Rectal smooth muscle tissue (tissue), 1 donor: ENCODE measurements around the gene RIC8B.

ENCODE experiments used
- H3K27ac ChIP-seq: one replicate; pipeline ENCODE4 v1.7.0; 2013; ENCODE audit warnings: low read depth, low read length, inconsistent platforms
- H3K27me3 ChIP-seq: one replicate; pipeline ENCODE4 v1.7.0; 2013; ENCODE audit warnings: low read length; ENCODE audit not compliant: control insufficient read depth, insufficient read depth
- H3K36me3 ChIP-seq: one replicate; pipeline ENCODE4 v1.7.0; 2013; ENCODE audit warnings: low read length; ENCODE audit not compliant: control insufficient read depth, insufficient read depth
- H3K4me1 ChIP-seq: one replicate; pipeline ENCODE4 v1.7.0; 2013; ENCODE audit warnings: low read length; ENCODE audit not compliant: control insufficient read depth, insufficient read depth
- H3K4me3 ChIP-seq: one replicate; pipeline ENCODE4 v1.7.0; 2013; ENCODE audit warnings: low read length
- H3K9ac ChIP-seq: one replicate; pipeline ENCODE4 v1.7.0; 2013; ENCODE audit warnings: low read length

Gene RIC8B

GRCh38 chr12:106743270-106743988 is 31.1 kb upstream of the RIC8B start:
- no peak overlapping the region for H3K4me3 ChIP-seq
- H3K4me1 ChIP-seq, result no peaks in the 10 kb centered on the region
- no peak overlapping the region for H3K9ac ChIP-seq
- H3K27ac ChIP-seq, result no peak overlapping the region
- H3K27me3 ChIP-seq, result no peaks in the 10 kb centered on the region
- H3K36me3 ChIP-seq, result no peaks in the 10 kb centered on the region

GRCh38 chr12:106744600-106744999 is 29.9 kb upstream of the RIC8B start:
- Histone ChIP-seq H3K9ac (no peak overlapping the region), H3K4me3 (no peak overlapping the region), H3K4me1 (no peaks in the 10 kb centered on the region), H3K27ac (no peak overlapping the region), H3K27me3 (no peaks in the 10 kb centered on the region), H3K36me3 (no peaks in the 10 kb centered on the region)

GRCh38 chr12:106745181-106745745 is 29.2 kb upstream of the RIC8B start:
- no peaks in the 10 kb centered on the region for H3K36me3 ChIP-seq
- H3K27ac ChIP-seq, result no peak overlapping the region
- no peak overlapping the region for H3K9ac ChIP-seq
- H3K27me3 ChIP-seq, result no peaks in the 10 kb centered on the region
- no peak overlapping the region for H3K4me3 ChIP-seq
- no peaks in the 10 kb centered on the region for H3K4me1 ChIP-seq

GRCh38 chr12:106747973-106748436 is 26.5 kb upstream of the RIC8B start:
- H3K4me3 ChIP-seq, result no peak overlapping the region
- no peak overlapping the region for H3K9ac ChIP-seq
- H3K27me3 ChIP-seq, result no peaks in the 10 kb centered on the region
- H3K36me3 ChIP-seq, result no peaks in the 10 kb centered on the region
- H3K4me1 ChIP-seq, result no peaks in the 10 kb centered on the region
- H3K27ac ChIP-seq, result no peak overlapping the region

GRCh38 chr12:106750524-106750923 is 24.0 kb upstream of the RIC8B start:
- Histone ChIP-seq H3K36me3 (no peaks in the 10 kb centered on the region), H3K27ac (no peak overlapping the region), H3K27me3 (no peaks in the 10 kb centered on the region), H3K4me1 (no peaks in the 10 kb centered on the region), H3K9ac (no peak overlapping the region), H3K4me3 (no peak overlapping the region)

GRCh38 chr12:106753526-106753925 is 21.0 kb upstream of the RIC8B start:
- H3K9ac ChIP-seq, result no peak overlapping the region
- H3K4me3 ChIP-seq, result no peak overlapping the region
- no peak overlapping the region for H3K27ac ChIP-seq
- H3K4me1 ChIP-seq, result no peaks in the 10 kb centered on the region
- no peaks in the 10 kb centered on the region for H3K36me3 ChIP-seq
- H3K27me3 ChIP-seq, result no peaks in the 10 kb centered on the region

GRCh38 chr12:106754331-106754730 is 20.2 kb upstream of the RIC8B start:
- H3K9ac ChIP-seq, result no peak overlapping the region
- no peaks in the 10 kb centered on the region for H3K4me1 ChIP-seq
- no peaks in the 10 kb centered on the region for H3K27me3 ChIP-seq
- H3K36me3 ChIP-seq, result no peaks in the 10 kb centered on the region
- no peak overlapping the region for H3K27ac ChIP-seq
- H3K4me3 ChIP-seq, result no peak overlapping the region

GRCh38 chr12:106757623-106758348 is 16.7 kb upstream of the RIC8B start:
- Histone ChIP-seq H3K27ac (peak overlapping the region; percentile 21), H3K9ac (no peak overlapping the region), H3K4me3 (no peak overlapping the region), H3K4me1 (no peaks in the 10 kb centered on the region), H3K27me3 (no peaks in the 10 kb centered on the region), H3K36me3 (no peaks in the 10 kb centered on the region)

GRCh38 chr12:106758349-106759110 is 16.0 kb upstream of the RIC8B start:
- no peaks in the 10 kb centered on the region for H3K4me1 ChIP-seq
- H3K27ac ChIP-seq, result peak overlapping the region; percentile 43
- H3K36me3 ChIP-seq, result no peaks in the 10 kb centered on the region
- H3K27me3 ChIP-seq, result no peaks in the 10 kb centered on the region
- no peak overlapping the region for H3K4me3 ChIP-seq
- no peak overlapping the region for H3K9ac ChIP-seq

- Histone ChIP-seq H3K4me1 (no peaks in the 10 kb centered on the region), H3K4me3 (no peak overlapping the region), H3K27me3 (no peaks in the 10 kb centered on the region), H3K9ac (no peak overlapping the region), H3K27ac (no peak overlapping the region), H3K36me3 (no peaks in the 10 kb centered on the region)
These were observed 14.8 kb upstream of the RIC8B start for GRCh38 chr12:106759526-106760183.

- Histone ChIP-seq H3K27ac (no peak overlapping the region), H3K4me3 (no peak overlapping the region)
These were observed 14.3 kb upstream of the RIC8B start for GRCh38 chr12:106760184-106760531.

GRCh38 chr12:106764220-106764619 is 10.3 kb upstream of the RIC8B start:
- H3K4me1 ChIP-seq, result no peaks in the 10 kb centered on the region
- H3K36me3 ChIP-seq, result no peaks in the 10 kb centered on the region
- H3K9ac ChIP-seq, result no peak overlapping the region
- H3K4me3 ChIP-seq, result no peak overlapping the region
- H3K27ac ChIP-seq, result no peak overlapping the region
- no peaks in the 10 kb centered on the region for H3K27me3 ChIP-seq

More at GRCh38 chr12:106760184-106760531, 14.3 kb upstream of the RIC8B start:
- Histone ChIP-seq H3K9ac (no peak overlapping the region), H3K4me1 (no peaks in the 10 kb centered on the region), H3K27me3 (no peaks in the 10 kb centered on the region), H3K36me3 (no peaks in the 10 kb centered on the region)
